Astrocyte of the spinal cord (primary cell): Measurements from ENCODE around the gene SPX.

ENCODE experiments used
- DNase-seq: peaks from one replicate; pipeline ENCODE4 v3.0.0; 2011; ENCODE audit warnings: low read depth, low spot score
- H3K4me3 ChIP-seq: 2 replicates; pipeline ENCODE4 v1.5.1; 2011; ENCODE audit warnings: low read depth, mild to moderate bottlenecking, low read length, moderate library complexity
- in situ Hi-C: cut with HindIII; loops from 2 replicates; pipeline ENCODE4 v1.10.0; 2017; ENCODE audit warnings: low sequenced_read_pairs
- TF ChIP-seq, protein P1 (sequence below): IDR thresholded peaks from 2 replicates; pipeline ENCODE4 v1.5.1; 2012; ENCODE audit warnings: low read depth, mild to moderate bottlenecking, low read length, inconsistent platforms

The SPX gene

DNA sequence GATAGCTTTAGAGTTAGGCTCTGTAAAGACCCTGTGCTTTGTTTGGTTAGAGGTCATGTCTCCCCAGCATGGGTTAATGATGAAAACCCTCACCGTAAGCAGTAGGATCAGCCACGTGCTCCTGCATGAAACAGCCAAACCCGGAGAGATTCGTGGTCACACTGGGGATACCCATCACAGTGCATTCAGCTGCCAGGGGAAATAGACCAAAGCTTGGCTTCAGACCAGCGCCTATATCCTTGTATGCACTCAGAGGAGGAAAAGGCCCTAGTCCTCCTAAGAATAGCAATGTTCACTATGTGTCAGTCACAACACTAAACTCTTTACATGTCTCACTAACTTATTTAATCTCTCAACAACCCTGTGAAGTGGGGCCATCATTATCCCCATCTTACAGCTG is 16.3 kb downstream of the SPX start:
- in situ Hi-C loops: no loop called here
- no peak for DNase-seq
- TF ChIP-seq, protein P1, sequence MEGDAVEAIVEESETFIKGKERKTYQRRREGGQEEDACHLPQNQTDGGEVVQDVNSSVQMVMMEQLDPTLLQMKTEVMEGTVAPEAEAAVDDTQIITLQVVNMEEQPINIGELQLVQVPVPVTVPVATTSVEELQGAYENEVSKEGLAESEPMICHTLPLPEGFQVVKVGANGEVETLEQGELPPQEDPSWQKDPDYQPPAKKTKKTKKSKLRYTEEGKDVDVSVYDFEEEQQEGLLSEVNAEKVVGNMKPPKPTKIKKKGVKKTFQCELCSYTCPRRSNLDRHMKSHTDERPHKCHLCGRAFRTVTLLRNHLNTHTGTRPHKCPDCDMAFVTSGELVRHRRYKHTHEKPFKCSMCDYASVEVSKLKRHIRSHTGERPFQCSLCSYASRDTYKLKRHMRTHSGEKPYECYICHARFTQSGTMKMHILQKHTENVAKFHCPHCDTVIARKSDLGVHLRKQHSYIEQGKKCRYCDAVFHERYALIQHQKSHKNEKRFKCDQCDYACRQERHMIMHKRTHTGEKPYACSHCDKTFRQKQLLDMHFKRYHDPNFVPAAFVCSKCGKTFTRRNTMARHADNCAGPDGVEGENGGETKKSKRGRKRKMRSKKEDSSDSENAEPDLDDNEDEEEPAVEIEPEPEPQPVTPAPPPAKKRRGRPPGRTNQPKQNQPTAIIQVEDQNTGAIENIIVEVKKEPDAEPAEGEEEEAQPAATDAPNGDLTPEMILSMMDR: no peak
- H3K4me3 ChIP-seq: no peak overlapping the region

DNA sequence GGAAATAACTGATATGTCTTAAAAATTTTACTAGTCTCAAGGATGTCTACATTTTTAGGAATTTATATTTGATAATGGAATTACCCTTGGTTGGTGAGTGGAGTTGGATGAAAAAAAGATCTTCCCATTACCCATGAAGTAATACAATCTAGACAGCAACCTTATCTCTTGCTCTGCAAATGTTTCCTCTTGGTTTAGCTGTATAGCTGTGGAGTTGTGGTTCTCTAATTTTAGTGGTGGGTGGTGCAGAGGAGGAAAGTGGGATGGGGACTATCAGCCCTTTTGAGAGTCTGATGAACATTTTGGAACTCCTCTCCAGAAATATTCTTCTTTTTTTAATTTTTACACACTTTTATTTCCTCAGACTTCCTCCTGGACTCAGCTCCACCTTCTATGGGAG is 17.1 kb downstream of the SPX start:
- H3K4me3 ChIP-seq: no peak overlapping the region
- DNase-seq: no peak
- in situ Hi-C loops: no loop called here
- TF ChIP-seq, protein P1: no peak

DNA sequence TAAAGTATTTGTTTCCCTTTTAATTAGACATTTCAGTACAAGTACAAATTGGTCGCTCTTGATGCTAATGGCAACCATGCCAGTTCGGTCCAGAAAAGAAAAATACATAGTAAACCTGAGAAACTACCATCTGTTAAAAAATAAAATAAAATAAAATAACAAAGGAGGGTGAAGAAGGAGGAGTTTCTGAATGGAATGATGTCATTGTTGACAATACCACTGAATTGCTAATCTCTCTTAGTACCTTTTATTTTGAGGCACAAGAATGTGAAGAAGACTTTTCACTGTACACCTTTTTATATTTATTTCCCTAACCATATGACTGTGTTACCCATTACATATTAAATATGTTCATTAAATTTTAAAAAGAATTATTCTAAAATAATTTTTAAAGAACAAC is 19.5 kb downstream of the SPX start:
- in situ Hi-C loops: no loop called here
- H3K4me3 ChIP-seq: no peak overlapping the region
- DNase-seq: no peak
- TF ChIP-seq, protein P1: no peak

GRCh38 chr12:21546716-21547115 is 20.6 kb downstream of the SPX start:
- TF ChIP-seq, protein P1: no peak
- DNase-seq: no peak
- no peak overlapping the region for H3K4me3 ChIP-seq
- in situ Hi-C loops: no loop called here

- TF ChIP-seq, protein P1: no peak
- in situ Hi-C loops: no loop called here
- no peak for DNase-seq
- no peak overlapping the region for H3K4me3 ChIP-seq
Measured at GRCh38 chr12:21547437-21547836, 21.3 kb downstream of the SPX start.

DNA sequence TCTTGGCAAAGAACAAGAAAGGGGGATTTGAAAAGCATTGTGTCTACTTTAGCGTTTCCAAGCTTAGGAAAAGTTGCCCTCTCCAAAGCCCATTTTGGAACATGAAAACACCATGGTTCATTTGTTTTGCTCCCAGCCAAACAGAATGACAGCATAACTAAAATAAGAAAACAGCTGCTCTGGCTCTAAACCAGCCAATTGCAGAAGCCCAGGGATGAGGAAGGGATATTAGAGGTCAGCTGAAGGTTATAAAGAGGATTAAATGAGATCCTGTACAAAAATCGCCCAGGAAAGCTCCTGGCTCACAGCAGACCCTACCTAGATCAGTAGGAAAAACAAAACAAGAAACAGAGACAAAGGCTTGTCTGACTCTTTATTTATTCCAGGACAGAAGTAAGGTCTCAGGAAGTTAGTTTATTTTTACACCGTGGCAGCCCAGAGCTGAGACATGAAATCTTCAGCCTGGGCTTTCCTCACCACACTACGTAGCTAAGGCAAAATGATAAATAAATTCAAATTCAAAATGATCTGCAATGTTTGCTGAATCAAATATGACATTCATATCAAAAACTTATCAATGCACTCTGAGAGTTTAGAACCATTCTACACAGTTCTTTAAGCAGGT is 25.9 kb downstream of the SPX start:
- TF ChIP-seq, protein P1: no peak

More for the DNA sequence above, 25.9 kb downstream of the SPX start:
- no peak overlapping the region for H3K4me3 ChIP-seq
- no peak for DNase-seq
- in situ Hi-C loops: no loop called here
